Heart right ventricle (tissue), 16 donors: ENCODE measurements around the gene GSPT1. TPM values are rescaled to one million over a fixed set of nuclear protein-coding genes. Genes with fewer than 3 reads are reported as not detected.

Experiments
- ATAC-seq, 8 donors: fragments of 200-7000 bp; cut with Tn5 transposase; one replicate each; pipeline ENCODE4 v1.9.1; 2020; ENCODE audit warnings: mild to moderate bottlenecking in 8 of 8, moderate library complexity in 8 of 8, moderate number of reproducible peaks in 1 of 8
- DNase-seq, 2 donors: peaks; one replicate each; pipeline ENCODE4 v3.0.0-alpha.2; 2020
- H3K27ac ChIP-seq, 10 donors: fragments of 200-600 bp; sonication (generic) in 2 of 10; one replicate each; pipeline versions ENCODE4 v1.5.0 to v1.8.0; 2020 to 2022; ENCODE audit warnings: mild to moderate bottlenecking in 3 of 10
- H3K27me3 ChIP-seq, 7 donors: fragments of 200-600 bp; one replicate each; pipeline ENCODE4 v1.8.0; 2021 to 2022; ENCODE audit warnings: mild to moderate bottlenecking in 2 of 7
- H3K36me3 ChIP-seq, 9 donors: fragments of 200-600 bp; sonication (generic) in 1 of 9; one replicate each; pipeline versions ENCODE4 v1.5.0 to v1.8.0; 2020 to 2022; ENCODE audit warnings: mild to moderate bottlenecking in 2 of 9
- H3K4me1 ChIP-seq, 9 donors: fragments of 200-600 bp; sonication (generic) in 1 of 9; one replicate each; pipeline versions ENCODE4 v1.5.0 to v1.8.0; 2020 to 2022; ENCODE audit warnings: mild to moderate bottlenecking in 4 of 9
- H3K4me3 ChIP-seq, 10 donors: fragments of 200-600 bp; sonication (generic) in 2 of 10; one replicate each; pipeline versions ENCODE4 v1.5.0 to v1.8.0; 2020 to 2022; ENCODE audit warnings: mild to moderate bottlenecking in 7 of 10, moderate library complexity in 2 of 10
- H3K9me3 ChIP-seq, 11 donors: fragments of 200-600 bp in 10 of 11; sonication (generic) in 2 of 11; one replicate each; pipeline versions ENCODE4 v1.5.0 to v1.8.0; 2013 to 2022; ENCODE audit warnings: mild to moderate bottlenecking in 2 of 11, control low read depth in 1 of 11, moderate library complexity in 1 of 11
- CTCF ChIP-seq, 9 donors: fragments of 200-600 bp; sonication (generic) in 2 of 9; IDR thresholded peaks; one replicate each; pipeline versions ENCODE4 v1.5.0 to v1.8.0; 2021 to 2022; ENCODE audit warnings: antibody characterized with exemption in 9 of 9, mild to moderate bottlenecking in 5 of 9, moderate library complexity in 1 of 9
- WGBS, 2 donors: extraction: QIAGEN DNeasy Blood & Tissue Kit; methylation state at CpG; one replicate each; pipeline ENCODE4 v1.1.7; 2013; ENCODE audit warnings: inconsistent platforms in 1 of 2; 5-methylcytosine and 5-hydroxymethylcytosine counted together
- intact Hi-C, 10 donors: fragments of 100-400 bp; cut with DNase I; formaldehyde crosslinking; loops; one replicate each; pipeline versions ENCODE4 v1.11.1 to v1.14.2; 2022
- polyA plus RNA-seq, 2 donors: library from polyadenylated mRNA; stranded (reverse); fragments of 200-250 nt; gene quantifications; one replicate each; pipeline ENCODE4 v1.2.3, GENCODE V29; 2013
- total RNA-seq, 10 donors: library from RNA; stranded (reverse); fragmentation: NEBNext Ultra II Directional in 3 of 10; extraction: Animal tissue kit (Norgen Biotek cat#: 25700) in 3 of 10; gene quantifications; one replicate each; pipeline versions ENCODE4 v1.2.1 to v1.2.4, GENCODE V29; 2021 to 2023
- donor health status: Arrhythmogenic right ventricular cardiomyopathy.
- donor health status: ischemic (EF 13 %, LVEDD 7.1; RV severe dilation, severe dysfunction).
- donor health status: healthy with polysubstance abuse.
- donor health status: DM: no; HTN: yes; CAD: no.
- donor health status: DM: no; HTN: no; CAD: no.
- donor health status: ischemic (EF 25% LVEDD 6.9; RV normal size, moderate dysfunction).
- donor health status: ischemic (EF 25% LVEDD 5.7; RV mildly dilated, moderate dysfunction).
- donor health status: healthy.
- donor health status: DM: yes; HTN: yes; CAD: no.
- donor health status: Ischemic cardiomyopathy.
- donor health status: ischemic (EF 35%, LVEDD 5.7; RV mildly dilated, moderate dysfunction).
- donor health status: nonischemic (EF 11% LVEDD 7.7; RV severe dilation, severe dysfunction).
- donor health status: DM: yes; HTN: yes; CAD: no.
- donor health status: PGD.
- donor health status: ischemic (EF 29% LVEDD 5.4; RV normal size, mild dysfunction).
- donor health status: nonischemic (EF 23%, LVEDD 6.1; RV moderate dilation, normal function).

GSPT1 gene
- total and polyA plus RNA-seq, 12 donors = 17.0 to 117 (median 92.3) TPM

- no peak overlapping the region for H3K27ac ChIP-seq
- TF ChIP-seq CTCF (IDR thresholded peaks at IDR 0.05) = no peak
- peaks cover 0 to 41% (median 28%) of the 10 kb centered on the region in 9 donors for H3K4me1 ChIP-seq
- no peak for ATAC-seq
- peaks cover 0 to 64% (median 43%) of the 10 kb centered on the region in 9 donors for H3K36me3 ChIP-seq
- WGBS, 2 donors = 82 to 90% methylated on average over 3 of the region's 3 CpGs
- no peaks in the 10 kb centered on the region for H3K27me3 ChIP-seq
- H3K4me3 ChIP-seq = no peak overlapping the region
- no peak for DNase-seq
- no peaks in the 10 kb centered on the region for H3K9me3 ChIP-seq
- intact Hi-C loops = loop anchor here in 5 of 10 donors (5.0 to 10.0 kb wide), 5 partner anchors 52 to 216 kb away; partner anchors contain the start of gene ZC3H7A (in 2 of the 5)
Observed at GRCh38 chr16:11848842-11849241, 66.9 kb downstream of the GSPT1 start.

DNA sequence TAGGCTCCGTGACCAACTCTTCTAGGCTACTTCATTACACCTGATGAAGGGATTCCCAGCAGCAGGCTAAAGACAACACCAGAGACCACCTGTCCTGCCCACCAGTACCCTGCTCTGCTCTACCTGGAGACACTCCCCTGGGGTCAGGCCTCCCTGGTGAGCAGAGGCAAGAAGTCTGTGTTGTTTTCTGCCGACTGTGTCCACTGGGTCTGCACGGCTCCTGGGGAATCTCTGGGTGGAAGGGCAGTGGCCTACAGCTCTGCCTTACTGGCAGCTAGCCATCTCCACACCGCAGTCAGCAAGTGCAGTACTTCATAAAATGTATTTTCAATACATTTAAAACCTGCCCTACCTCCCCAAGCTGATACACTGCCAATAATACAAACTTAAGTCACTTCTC is 71.3 kb downstream of the GSPT1 start:
- ATAC-seq (no peak), DNase-seq (no peak)
- Histone ChIP-seq H3K27ac (no peak overlapping the region), H3K36me3 (peaks cover 0 to 100% (median 75%) of the 10 kb centered on the region in 9 donors), H3K4me1 (peaks cover 0 to 14% (median under 1%) of the 10 kb centered on the region in 9 donors), H3K4me3 (no peak overlapping the region), H3K27me3 (no peaks in the 10 kb centered on the region), H3K9me3 (no peaks in the 10 kb centered on the region)
- WGBS, 2 donors = 87 to 90% methylated on average over 4 of the region's 4 CpGs
- TF ChIP-seq CTCF (IDR thresholded peaks at IDR 0.05) = no peak
- intact Hi-C loops = loop anchor here in 4 of 10 donors (10.0 kb wide), 4 partner anchors 50 to 220 kb away; partner anchors contain the start of gene ZC3H7A (in 1 of the 4)

- H3K9me3 ChIP-seq = no peaks in the 10 kb centered on the region
- H3K36me3 ChIP-seq = peaks cover 0 to 100% (median 81%) of the 10 kb centered on the region in 9 donors
- H3K27me3 ChIP-seq = no peaks in the 10 kb centered on the region
- 86 to 92% methylated on average over 5 of the region's 5 CpGs for WGBS, 2 donors
- ATAC-seq (no peak), DNase-seq (no peak)
- no peak overlapping the region for H3K27ac ChIP-seq
- H3K4me3 ChIP-seq = no peak overlapping the region
- peaks cover 0 to 7% (median 0%) of the 10 kb centered on the region in 9 donors for H3K4me1 ChIP-seq
- TF ChIP-seq CTCF (IDR thresholded peaks at IDR 0.05) = no peak
- intact Hi-C loops = loop anchor here in 4 of 10 donors (10.0 kb wide), 4 partner anchors 49 to 221 kb away; partner anchors contain the start of gene ZC3H7A (in 1 of the 4)
Observed at GRCh38 chr16:11843861-11844260, 71.9 kb downstream of the GSPT1 start.

DNA sequence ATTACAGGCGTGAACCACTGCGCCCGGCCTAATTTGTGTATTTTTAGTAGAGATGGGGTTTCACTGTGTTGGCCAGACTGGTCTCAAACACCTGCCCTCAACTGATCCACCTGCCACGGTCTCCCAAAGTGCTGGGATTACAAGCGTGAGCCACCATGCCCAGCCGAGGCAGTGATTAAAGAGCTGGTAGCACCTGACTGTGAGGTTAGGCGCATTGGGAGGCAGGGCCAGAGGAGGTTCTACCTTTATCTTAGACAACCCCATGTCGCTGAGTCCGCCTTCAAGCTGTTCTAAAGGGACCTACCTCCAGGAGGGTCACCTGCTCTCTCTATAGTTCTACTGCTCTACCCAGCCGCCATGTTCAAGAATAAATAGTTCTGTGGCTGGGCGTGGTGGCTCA is 72.5 kb downstream of the GSPT1 start:
- 97 to 98% methylated on average over 11 of the region's 11 CpGs for WGBS, 2 donors
- DNase-seq = no peak
- Histone ChIP-seq H3K27ac (no peak overlapping the region), H3K9me3 (no peaks in the 10 kb centered on the region), H3K4me3 (no peak overlapping the region), H3K27me3 (no peaks in the 10 kb centered on the region), H3K36me3 (peaks cover 0 to 100% (median 82%) of the 10 kb centered on the region in 9 donors), H3K4me1 (peaks cover 0 to under 1% (median 0%) of the 10 kb centered on the region in 9 donors)
- no peak for TF ChIP-seq CTCF (IDR thresholded peaks at IDR 0.05)
- intact Hi-C loops = loop anchor here in 4 of 10 donors (10.0 kb wide), 4 partner anchors 48 to 222 kb away; partner anchors contain the start of gene ZC3H7A (in 1 of the 4)
- ATAC-seq = no peak
